ENCODE results near the gene SPOCK1. TPM values are rescaled to one million over a fixed set of nuclear protein-coding genes. Genes with fewer than 3 reads are reported as not detected.

SPOCK1 gene
- total and polyA plus RNA-seq, 2 experiments from 2014 or later, result 268 to 471 TPM

DNA sequence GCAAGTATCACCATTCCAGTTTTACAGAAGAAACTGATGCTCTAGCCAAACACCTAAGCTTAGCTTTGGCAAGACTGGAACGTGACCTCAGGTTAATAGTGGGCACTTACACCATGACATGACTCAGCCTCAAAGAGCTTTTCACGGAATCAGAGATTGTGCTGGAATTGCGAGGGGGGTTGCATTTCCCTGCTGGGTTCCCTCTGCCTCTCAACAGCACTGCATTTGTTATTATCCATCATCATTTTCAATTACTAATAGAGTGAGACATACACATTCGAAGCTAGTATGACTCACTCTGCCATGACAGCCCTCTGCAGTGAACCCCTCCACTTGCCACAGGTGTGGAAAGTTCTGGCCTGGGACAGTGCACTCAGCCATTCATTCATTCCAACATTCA is 8.0 kb downstream of the SPOCK1 start:
- H3K27me3 ChIP-seq (replicated peaks; ENCODE audit: insufficient read depth), result no peaks in the 10 kb centered on the region
- H3K36me3 ChIP-seq (ENCODE audit: low read depth), result 0 out of 2 replicates have a peak, but pooled peaks cover 6% of the 10 kb centered on the region
- peaks cover 92% of the 10 kb centered on the region for H3K79me2 ChIP-seq (ENCODE audit: insufficient read depth)
- TF ChIP-seq EZH2phosphoT487 (IDR thresholded peaks at IDR 0.05; ENCODE audit: insufficient read depth, low read depth) (no peak), EZH2 (IDR thresholded peaks at IDR 0.05; ENCODE audit: insufficient read depth, poor library complexity, severe bottlenecking) (no peak)
- peaks cover 75% of the 10 kb centered on the region for H3K4me1 ChIP-seq (ENCODE audit: insufficient read depth)
- no peaks in the 10 kb centered on the region for H3K9me2 ChIP-seq (ENCODE audit: insufficient read depth)
- H3K9ac ChIP-seq, result no peak overlapping the region
- H3K27ac ChIP-seq, result no peak overlapping the region
- H3F3A ChIP-seq (ENCODE audit: insufficient read depth), result peaks cover 62% of the 10 kb centered on the region
- no peaks in the 10 kb centered on the region for H3K9me3 ChIP-seq (ENCODE audit: low read depth)
- peak overlapping the region; percentile 10 for H3K4me2 ChIP-seq (ENCODE audit: unreplicated experiment)
- H3K4me3 ChIP-seq, result no peak overlapping the region
- WGBS, 2 experiments (ENCODE audit: low coverage in 1 of 2, low lambda C conversion rate in 2 of 2, missing lambda C conversion rate in 2 of 2), result 26 to 28% methylated on average over 4 of the region's 4 CpGs
- DNase-seq, result peak; percentile 55
- H4K20me1 ChIP-seq (ENCODE audit: insufficient read depth), result peaks cover 3% of the 10 kb centered on the region; the same call in 1 of the 2 replicates
- no peak overlapping the region for H2AFZ ChIP-seq
- in situ Hi-C loops (cut with MboI), result no loop called here

GRCh38 chr5:137490591-137490990 is 8.5 kb downstream of the SPOCK1 start:
- Histone ChIP-seq H4K20me1 (ENCODE audit: insufficient read depth) (peaks cover 3% of the 10 kb centered on the region; the same call in 1 of the 2 replicates), H3K27ac (no peak overlapping the region), H3K9me3 (ENCODE audit: low read depth) (no peaks in the 10 kb centered on the region), H3F3A (ENCODE audit: insufficient read depth) (peaks cover 65% of the 10 kb centered on the region), H3K4me3 (no peak overlapping the region), H3K36me3 (ENCODE audit: low read depth) (0 out of 2 replicates have a peak, but pooled peaks cover 6% of the 10 kb centered on the region), H3K9me2 (ENCODE audit: insufficient read depth) (no peaks in the 10 kb centered on the region), H3K9ac (no peak overlapping the region), H2AFZ (no peak overlapping the region), H3K79me2 (ENCODE audit: insufficient read depth) (peaks cover 92% of the 10 kb centered on the region), H3K4me1 (ENCODE audit: insufficient read depth) (peaks cover 77% of the 10 kb centered on the region), H3K27me3 (replicated peaks; ENCODE audit: insufficient read depth) (no peaks in the 10 kb centered on the region), H3K4me2 (ENCODE audit: unreplicated experiment) (peak overlapping the region; percentile 10)
- TF ChIP-seq EZH2phosphoT487 (IDR thresholded peaks at IDR 0.05; ENCODE audit: insufficient read depth, low read depth) (no peak), EZH2 (IDR thresholded peaks at IDR 0.05; ENCODE audit: insufficient read depth, poor library complexity, severe bottlenecking) (no peak)
- WGBS, 2 experiments (ENCODE audit: low coverage in 1 of 2, low lambda C conversion rate in 2 of 2, missing lambda C conversion rate in 2 of 2), result 35 to 44% methylated on average over 3 of the region's 3 CpGs
- no peak for DNase-seq
- in situ Hi-C loops (cut with MboI), result no loop called here

DNA sequence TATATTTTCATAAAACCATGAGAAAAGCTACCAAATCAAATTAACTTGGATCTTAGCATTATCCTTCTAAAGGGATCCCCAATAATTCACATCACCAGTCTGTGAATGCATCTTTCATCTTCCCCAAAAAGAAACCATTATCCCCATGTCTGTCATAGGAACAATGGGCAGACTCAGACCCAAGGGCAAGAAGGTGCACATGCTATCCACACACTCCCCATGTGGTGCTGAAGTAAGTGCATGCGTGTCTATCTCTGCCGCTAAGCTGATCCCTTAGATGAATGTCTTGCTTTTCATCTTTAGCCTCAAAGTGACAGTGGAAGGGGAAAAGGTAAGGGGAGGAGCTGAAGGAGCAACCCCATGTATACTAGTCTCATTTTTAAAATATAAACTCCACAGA is 10.2 kb downstream of the SPOCK1 start:
- Histone ChIP-seq H3K4me1 (ENCODE audit: insufficient read depth) (peaks cover 66% of the 10 kb centered on the region), H3K9ac (no peak overlapping the region), H3K36me3 (ENCODE audit: low read depth) (0 out of 2 replicates have a peak, but pooled peaks cover 6% of the 10 kb centered on the region), H3K27me3 (replicated peaks; ENCODE audit: insufficient read depth) (no peaks in the 10 kb centered on the region), H3K9me2 (ENCODE audit: insufficient read depth) (no peaks in the 10 kb centered on the region), H2AFZ (no peak overlapping the region), H4K20me1 (ENCODE audit: insufficient read depth) (0 out of 2 replicates have a peak, but pooled peaks cover 3% of the 10 kb centered on the region), H3K9me3 (ENCODE audit: low read depth) (no peaks in the 10 kb centered on the region), H3K4me3 (no peak overlapping the region), H3K79me2 (ENCODE audit: insufficient read depth) (peaks cover 92% of the 10 kb centered on the region), H3K27ac (no peak overlapping the region), H3K4me2 (ENCODE audit: unreplicated experiment) (no peak overlapping the region), H3F3A (ENCODE audit: insufficient read depth) (peaks cover 71% of the 10 kb centered on the region)
- in situ Hi-C loops (cut with MboI), result no loop called here
- WGBS, 2 experiments (ENCODE audit: low coverage in 1 of 2, low lambda C conversion rate in 2 of 2, missing lambda C conversion rate in 2 of 2), result 100% methylated on average over 2 of the region's 2 CpGs
- DNase-seq, result no peak
- TF ChIP-seq EZH2phosphoT487 (IDR thresholded peaks at IDR 0.05; ENCODE audit: insufficient read depth, low read depth) (no peak), EZH2 (IDR thresholded peaks at IDR 0.05; ENCODE audit: insufficient read depth, poor library complexity, severe bottlenecking) (no peak)

DNA sequence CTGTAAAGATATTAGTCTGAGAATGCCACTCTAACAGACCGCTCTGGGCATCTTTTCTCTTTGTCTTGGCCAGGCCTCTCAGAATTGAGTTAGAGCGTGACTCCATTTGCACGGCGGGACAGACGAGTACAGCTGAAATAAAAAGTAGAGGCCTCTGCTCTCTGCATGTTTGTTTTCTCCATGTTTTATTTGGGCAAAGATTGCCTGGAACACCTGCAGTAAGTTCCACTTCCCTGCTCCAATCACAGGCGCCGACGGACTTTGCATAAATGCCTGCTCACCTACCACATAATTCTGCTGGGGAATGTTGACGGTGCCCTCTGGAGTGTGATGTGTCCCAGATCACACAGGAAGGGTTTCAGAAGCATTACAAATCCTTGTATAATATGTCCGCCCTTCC is 10.6 kb downstream of the SPOCK1 start:
- Histone ChIP-seq H3K4me3 (no peak overlapping the region), H4K20me1 (ENCODE audit: insufficient read depth) (0 out of 2 replicates have a peak, but pooled peaks cover 3% of the 10 kb centered on the region), H3K27ac (no peak overlapping the region), H3K79me2 (ENCODE audit: insufficient read depth) (peaks cover 92% of the 10 kb centered on the region), H3K4me2 (ENCODE audit: unreplicated experiment) (no peak overlapping the region), H3K9me2 (ENCODE audit: insufficient read depth) (no peaks in the 10 kb centered on the region), H3F3A (ENCODE audit: insufficient read depth) (peaks cover 71% of the 10 kb centered on the region), H3K27me3 (replicated peaks; ENCODE audit: insufficient read depth) (no peaks in the 10 kb centered on the region), H2AFZ (no peak overlapping the region), H3K4me1 (ENCODE audit: insufficient read depth) (peaks cover 66% of the 10 kb centered on the region), H3K36me3 (ENCODE audit: low read depth) (0 out of 2 replicates have a peak, but pooled peaks cover 6% of the 10 kb centered on the region), H3K9me3 (ENCODE audit: low read depth) (no peaks in the 10 kb centered on the region), H3K9ac (no peak overlapping the region)
- TF ChIP-seq EZH2phosphoT487 (IDR thresholded peaks at IDR 0.05; ENCODE audit: insufficient read depth, low read depth) (no peak), EZH2 (IDR thresholded peaks at IDR 0.05; ENCODE audit: insufficient read depth, poor library complexity, severe bottlenecking) (no peak)
- DNase-seq, result no peak
- WGBS, 2 experiments (ENCODE audit: low coverage in 1 of 2, low lambda C conversion rate in 2 of 2, missing lambda C conversion rate in 2 of 2), result 94 to 99% methylated on average over 10 of the region's 10 CpGs
- in situ Hi-C loops (cut with MboI), result no loop called here
